Effector memory CD8-positive, alpha-beta T cell (primary cell): ENCODE data around the gene CNOT1.
"Not testable (repeated sequence)": the region's sequence is repeated elsewhere in the genome, so short reads cannot be mapped to it uniquely, and the experiment has no call there.

ENCODE experiments used
- ATAC-seq: fragments of 150-1000 bp; cut with Tn5 transposase; replicated peaks from 2 replicates; pipeline ENCODE4 v1.10.0; 2021; ENCODE audit warnings: mild to moderate bottlenecking, moderate library complexity
- DNase-seq, 3 experiments: peaks; one replicate each; pipeline ENCODE4 v3.0.0; 2021
- H3K27ac Mint-ChIP-seq, 2 donors: one replicate each; pipeline ENCODE4 v1.8.0; 2022; ENCODE audit warnings: mild to moderate bottlenecking in 2 of 2, mixed read lengths in 2 of 2, moderate library complexity in 2 of 2
- H3K27me3 Mint-ChIP-seq, 2 donors: one replicate each; pipeline ENCODE4 v1.8.0; 2022; ENCODE audit warnings: mixed read lengths in 2 of 2
- H3K36me3 Mint-ChIP-seq: one replicate; pipeline ENCODE4 v1.8.0; 2022; ENCODE audit warnings: mild to moderate bottlenecking, moderate library complexity, mixed read lengths; ENCODE audit not compliant: insufficient read depth
- H3K4me1 Mint-ChIP-seq, 2 donors: one replicate each; pipeline ENCODE4 v1.8.0; 2022; ENCODE audit warnings: low read depth in 2 of 2, mixed read lengths in 2 of 2
- H3K4me3 Mint-ChIP-seq, 2 donors: one replicate each; pipeline ENCODE4 v1.8.0; 2022; ENCODE audit warnings: mild to moderate bottlenecking in 2 of 2, mixed read lengths in 2 of 2, moderate library complexity in 2 of 2
- H3K9me3 Mint-ChIP-seq, 2 donors: one replicate each; pipeline ENCODE4 v1.8.0; 2022; ENCODE audit warnings: mixed read lengths in 2 of 2

The CNOT1 gene

DNA sequence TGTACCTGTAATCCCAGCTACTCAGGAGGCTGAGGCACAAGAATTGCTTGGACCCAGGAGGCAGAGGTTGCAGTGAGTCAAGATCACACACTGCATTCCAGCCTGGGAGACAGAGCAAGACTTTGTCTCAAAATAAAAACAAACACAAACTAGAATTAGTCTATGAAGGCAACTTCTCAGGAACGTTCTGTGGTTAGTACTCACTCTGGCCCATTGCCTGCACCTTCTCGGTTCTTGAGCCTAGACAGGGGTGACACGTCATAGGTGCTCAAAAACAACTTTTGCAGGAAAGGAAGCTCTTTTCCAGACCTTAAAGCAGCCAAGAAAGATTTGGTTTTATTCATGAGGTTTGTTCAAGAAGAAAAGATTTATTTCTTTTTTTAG, 22.3 kb upstream of the CNOT1 start:
- no peak for DNase-seq
- H3K9me3 Mint-ChIP-seq = no peaks in the 10 kb centered on the region
- H3K36me3 Mint-ChIP-seq = no peaks in the 10 kb centered on the region

DNA sequence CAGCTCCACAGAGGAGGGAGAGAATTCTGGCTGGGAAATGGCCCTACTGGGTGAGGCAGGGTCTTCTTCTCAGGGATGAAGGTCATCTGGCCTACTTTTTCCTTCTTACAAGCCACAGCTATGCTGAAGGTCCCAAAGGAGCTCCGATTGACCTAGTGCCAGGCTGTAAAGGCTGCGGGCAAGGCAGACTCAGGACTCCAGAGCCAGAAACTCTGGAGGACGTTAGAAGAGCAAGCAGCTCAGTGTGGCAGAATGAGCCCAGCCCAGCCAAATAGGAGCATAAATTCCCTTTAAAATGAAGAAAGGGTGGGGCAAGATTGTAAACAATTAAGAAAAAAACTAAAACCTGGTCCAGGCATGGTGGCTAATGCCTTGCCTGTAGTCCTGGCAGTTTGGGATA, 20.1 kb upstream of the CNOT1 start:
- Mint-ChIP-seq H3K4me3 (no peak overlapping the region), H3K9me3 (no peaks in the 10 kb centered on the region), H3K4me1 (no peaks in the 10 kb centered on the region), H3K36me3 (no peaks in the 10 kb centered on the region), H3K27ac (no peak overlapping the region), H3K27me3 (peaks cover 6 to 7% of the 10 kb centered on the region in 2 donors)
- ATAC-seq (no peak), DNase-seq (no peak)

More for the DNA sequence above, 22.3 kb upstream of the CNOT1 start:
- H3K4me1 Mint-ChIP-seq = no peaks in the 10 kb centered on the region
- H3K27ac Mint-ChIP-seq = no peak overlapping the region
- no peak overlapping the region for H3K4me3 Mint-ChIP-seq
- ATAC-seq = no peak
- peaks cover 6 to 7% of the 10 kb centered on the region in 2 donors for H3K27me3 Mint-ChIP-seq

DNA sequence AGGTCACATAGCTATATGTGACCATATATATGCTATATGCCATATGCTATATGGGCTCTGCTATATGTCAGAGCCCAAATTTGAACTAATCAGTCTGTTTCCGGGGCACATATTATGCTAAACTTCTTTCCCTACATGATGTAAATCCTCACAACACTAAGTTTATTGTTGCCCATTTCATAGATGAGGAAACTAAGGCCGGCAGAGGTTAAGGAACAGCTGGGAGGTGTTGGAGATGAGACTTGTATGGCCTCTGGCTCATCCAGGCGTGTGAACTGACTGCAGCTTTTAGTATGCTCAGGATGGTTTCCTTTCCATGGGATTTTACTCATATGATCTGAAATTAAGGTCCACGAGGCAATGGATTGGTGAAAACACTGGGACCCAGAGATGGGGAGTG, 17.5 kb upstream of the CNOT1 start:
- Mint-ChIP-seq H3K9me3 (no peaks in the 10 kb centered on the region), H3K36me3 (no peaks in the 10 kb centered on the region), H3K4me1 (no peaks in the 10 kb centered on the region), H3K27ac (no peak overlapping the region), H3K4me3 (no peak overlapping the region), H3K27me3 (no peaks in the 10 kb centered on the region)
- no peak for DNase-seq
- no peak for ATAC-seq

DNA sequence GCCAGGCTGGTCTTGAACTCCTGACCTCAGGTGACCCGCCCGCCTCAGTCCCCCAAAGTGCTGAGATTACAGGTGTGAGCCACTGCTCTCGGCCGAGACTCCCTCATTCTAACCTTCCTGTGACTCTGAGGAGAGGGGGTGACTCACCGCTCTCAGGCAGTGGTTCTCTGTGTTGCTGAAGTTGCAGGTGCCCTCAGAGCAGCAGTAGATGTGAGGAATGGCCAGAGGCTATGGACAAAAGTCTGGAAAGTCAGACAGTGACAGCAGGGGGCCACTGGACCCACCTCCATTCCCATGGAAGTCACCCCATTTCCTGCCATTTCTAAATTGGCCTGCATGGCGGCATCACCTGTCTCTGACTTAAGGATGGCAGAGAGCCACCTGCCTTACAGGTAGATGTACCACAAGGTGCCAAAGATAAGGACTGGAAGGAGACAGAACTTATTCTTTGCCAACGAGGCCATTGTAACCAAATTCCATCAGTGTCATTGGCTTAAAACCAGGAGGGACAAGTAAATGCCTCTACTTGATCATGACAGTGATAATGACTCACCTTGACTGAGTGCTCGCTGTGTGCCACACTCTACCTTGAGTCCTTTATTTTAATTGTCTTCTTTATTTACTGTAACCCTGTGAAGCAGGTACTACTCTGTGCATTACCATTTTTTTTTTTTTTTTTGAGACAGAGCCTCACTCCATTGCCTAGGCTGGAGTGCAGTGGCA, 15.3 kb upstream of the CNOT1 start:
- peaks cover 2% of the 10 kb centered on the region in 2 donors for H3K27me3 Mint-ChIP-seq
- H3K4me1 Mint-ChIP-seq = no peaks in the 10 kb centered on the region
- ATAC-seq (no peak), DNase-seq (no peak)
- no peaks in the 10 kb centered on the region for H3K36me3 Mint-ChIP-seq
- no peak overlapping the region for H3K4me3 Mint-ChIP-seq
- H3K27ac Mint-ChIP-seq = no peak overlapping the region
- no peaks in the 10 kb centered on the region for H3K9me3 Mint-ChIP-seq

DNA sequence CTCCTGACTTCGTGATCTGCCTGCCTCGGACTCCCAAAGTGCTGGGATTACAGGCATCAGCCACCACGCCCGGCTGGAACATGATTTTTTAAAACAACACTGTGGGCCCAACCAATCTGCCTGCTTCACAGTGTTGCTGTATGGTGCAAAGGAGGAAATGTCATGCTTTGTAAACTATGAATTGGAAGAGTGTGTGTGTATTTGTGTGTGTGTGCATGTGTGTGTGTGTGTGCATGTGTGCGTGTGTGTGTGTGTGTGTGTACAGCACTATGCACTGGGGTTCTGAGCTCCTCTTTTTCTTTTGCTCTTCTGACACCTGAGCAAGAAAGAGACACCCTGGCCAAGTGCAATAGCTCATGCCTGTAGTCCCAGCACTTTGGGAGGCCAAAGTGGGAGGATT, 14.5 kb upstream of the CNOT1 start:
- ATAC-seq (no peak), DNase-seq (no peak)
- Mint-ChIP-seq H3K27me3 (peaks cover 6 to 9% of the 10 kb centered on the region in 2 donors), H3K27ac (no peak overlapping the region), H3K9me3 (no peaks in the 10 kb centered on the region), H3K36me3 (no peaks in the 10 kb centered on the region), H3K4me1 (no peaks in the 10 kb centered on the region), H3K4me3 (no peak overlapping the region)

DNA sequence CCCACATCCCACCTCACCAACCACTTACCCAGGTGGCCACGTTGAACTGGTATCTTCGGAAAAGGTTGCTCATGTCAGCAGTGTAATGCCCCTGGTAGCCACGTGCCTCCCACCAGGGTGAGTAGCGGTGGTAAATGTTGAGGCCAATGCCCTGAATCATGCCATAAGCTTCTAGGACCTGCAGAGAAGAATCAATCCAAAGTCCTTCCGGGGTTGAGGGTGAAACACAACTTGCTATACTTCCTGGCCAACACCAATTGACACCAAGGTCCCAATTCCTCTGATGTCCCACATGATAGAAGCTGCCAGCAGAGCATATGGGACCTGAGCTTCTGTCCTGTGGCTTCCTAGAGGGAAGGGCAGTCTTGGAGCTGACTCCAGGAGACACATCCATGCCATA, 11.3 kb upstream of the CNOT1 start:
- H3K27me3 Mint-ChIP-seq = peaks cover 6 to 22% of the 10 kb centered on the region in 2 donors
- H3K4me1 Mint-ChIP-seq = no peaks in the 10 kb centered on the region
- peak overlapping the region in 1 of 2 donors; percentile 59 for H3K27ac Mint-ChIP-seq
- no peaks in the 10 kb centered on the region for H3K36me3 Mint-ChIP-seq
- DNase-seq = no peak
- no peaks in the 10 kb centered on the region for H3K9me3 Mint-ChIP-seq
- H3K4me3 Mint-ChIP-seq = no peak overlapping the region
- no peak for ATAC-seq

DNA sequence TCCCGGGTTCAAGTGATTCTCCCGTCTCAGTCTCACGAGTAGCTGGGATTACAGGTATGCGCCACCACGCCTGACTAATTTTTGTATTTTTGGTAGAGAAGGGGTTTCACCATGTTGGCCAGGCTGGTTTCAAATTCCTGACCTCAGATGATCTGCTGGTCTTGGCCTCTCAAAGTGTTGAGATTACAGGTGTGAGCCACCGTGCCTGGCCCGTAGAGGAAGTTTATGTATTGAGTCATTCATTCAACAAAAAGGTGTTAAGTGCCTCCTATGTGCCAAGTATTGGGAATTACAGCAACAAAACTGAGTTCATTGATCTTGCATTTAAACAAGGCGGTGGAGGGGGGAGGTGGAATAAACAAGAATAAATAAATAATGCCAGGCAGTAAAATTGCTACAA, 10.2 kb upstream of the CNOT1 start:
- no peaks in the 10 kb centered on the region for H3K9me3 Mint-ChIP-seq
- no peaks in the 10 kb centered on the region for H3K36me3 Mint-ChIP-seq
- H3K4me1 Mint-ChIP-seq = no peaks in the 10 kb centered on the region
- no peak for ATAC-seq
- H3K4me3 Mint-ChIP-seq = no peak overlapping the region
- H3K27ac Mint-ChIP-seq = peak overlapping the region in 1 of 2 donors; percentile 27
- no peak for DNase-seq
- H3K27me3 Mint-ChIP-seq = peaks cover 6 to 27% of the 10 kb centered on the region in 2 donors

DNA sequence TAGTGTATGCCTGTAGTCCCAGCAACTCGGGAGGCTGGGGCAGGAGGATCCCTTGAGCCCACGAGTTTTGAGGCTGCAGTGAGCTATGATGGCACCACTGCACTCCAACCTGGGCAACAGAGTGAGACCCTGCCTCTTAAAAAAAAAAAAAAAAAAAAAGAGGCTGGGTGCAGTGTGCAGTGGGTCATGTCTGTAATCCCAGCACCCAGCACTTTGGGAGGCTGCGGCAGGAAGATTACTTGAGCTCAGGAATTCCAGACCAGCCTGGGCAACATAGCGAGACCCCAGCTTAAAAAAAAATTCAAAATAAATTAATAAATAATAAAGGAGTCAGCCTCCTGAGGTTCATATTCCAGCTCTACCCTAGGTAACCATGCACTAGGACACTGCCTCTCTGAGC, 9.6 kb upstream of the CNOT1 start:
- DNase-seq (no peak), ATAC-seq (no peak)
- Mint-ChIP-seq H3K36me3 (no peaks in the 10 kb centered on the region), H3K4me1 (no peaks in the 10 kb centered on the region), H3K27ac (no peak overlapping the region), H3K27me3 (peaks cover 6 to 27% of the 10 kb centered on the region in 2 donors), H3K4me3 (no peak overlapping the region), H3K9me3 (no peaks in the 10 kb centered on the region)

DNA sequence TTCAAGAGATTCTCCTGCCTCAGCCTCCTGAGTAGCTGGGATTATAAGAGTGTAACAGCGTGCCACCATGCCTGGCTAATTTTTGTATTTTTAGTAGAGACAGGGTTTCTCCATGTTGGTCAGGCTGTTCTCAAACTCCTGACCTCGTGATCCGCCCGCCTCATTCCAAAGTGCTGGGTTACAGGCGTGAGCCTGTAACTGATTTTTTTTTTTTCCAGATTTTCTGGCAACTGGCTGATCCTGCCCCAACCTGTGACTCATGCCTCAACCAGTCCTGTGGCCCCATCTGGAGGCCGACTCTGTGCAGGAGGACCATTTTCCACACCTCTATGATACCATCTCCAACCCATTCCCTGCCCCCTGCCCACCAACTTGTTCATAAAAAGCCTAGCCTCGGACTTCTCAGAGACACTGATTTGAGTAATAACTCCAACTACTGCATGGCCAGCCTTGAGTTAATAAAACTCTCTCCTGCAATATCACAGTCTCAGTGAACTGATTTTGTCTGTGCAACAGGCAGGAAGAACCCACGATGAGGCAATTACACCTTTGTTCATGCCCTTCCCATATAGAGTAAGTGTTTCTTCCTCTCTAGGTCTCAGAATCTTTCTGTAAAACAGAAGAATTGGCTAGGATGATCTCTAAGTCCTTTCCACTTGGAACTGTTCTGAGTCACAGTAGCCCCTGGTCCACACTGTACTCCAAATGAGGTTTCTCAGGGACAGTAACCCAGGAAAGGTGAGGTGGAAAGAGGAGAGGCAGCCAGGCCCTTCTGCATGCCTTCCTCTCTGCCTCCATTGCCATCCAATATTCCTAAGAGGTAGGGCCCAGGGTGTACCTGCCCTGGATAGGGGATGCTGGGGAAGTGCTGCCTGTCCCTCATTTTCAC, 8.8 kb upstream of the CNOT1 start:
- no peak overlapping the region for H3K27ac Mint-ChIP-seq
- H3K27me3 Mint-ChIP-seq = peaks cover 6 to 27% of the 10 kb centered on the region in 2 donors
- no peaks in the 10 kb centered on the region for H3K9me3 Mint-ChIP-seq
- no peaks in the 10 kb centered on the region for H3K36me3 Mint-ChIP-seq
- H3K4me1 Mint-ChIP-seq = no peaks in the 10 kb centered on the region
- no peak overlapping the region for H3K4me3 Mint-ChIP-seq
- ATAC-seq (no peak), DNase-seq (no peak)

DNA sequence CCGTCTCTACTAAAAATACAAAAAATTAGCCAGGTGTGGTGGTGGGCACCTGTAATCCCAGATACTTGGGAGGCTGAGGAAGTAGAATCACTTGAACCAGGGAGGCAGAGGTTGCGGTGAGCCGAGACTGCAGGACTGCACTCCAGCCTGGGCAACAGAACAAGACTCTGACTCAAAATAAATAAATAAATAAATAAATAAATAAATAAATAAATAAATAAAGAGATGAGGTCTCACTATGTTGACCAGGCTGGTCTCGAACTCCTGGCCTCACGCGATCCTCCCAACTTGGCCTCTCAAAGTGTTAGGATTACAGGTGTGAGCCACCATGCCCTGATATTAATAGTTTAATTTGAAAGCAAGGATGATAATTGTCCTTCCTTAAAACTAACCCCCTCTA, 7.4 kb upstream of the CNOT1 start:
- not testable (repeated sequence) for H3K4me1 Mint-ChIP-seq, H3K36me3 Mint-ChIP-seq, H3K9me3 Mint-ChIP-seq, H3K27ac Mint-ChIP-seq, ATAC-seq, DNase-seq, H3K4me3 Mint-ChIP-seq
- peaks cover 6 to 27% of the 10 kb centered on the region in 2 donors for H3K27me3 Mint-ChIP-seq

DNA sequence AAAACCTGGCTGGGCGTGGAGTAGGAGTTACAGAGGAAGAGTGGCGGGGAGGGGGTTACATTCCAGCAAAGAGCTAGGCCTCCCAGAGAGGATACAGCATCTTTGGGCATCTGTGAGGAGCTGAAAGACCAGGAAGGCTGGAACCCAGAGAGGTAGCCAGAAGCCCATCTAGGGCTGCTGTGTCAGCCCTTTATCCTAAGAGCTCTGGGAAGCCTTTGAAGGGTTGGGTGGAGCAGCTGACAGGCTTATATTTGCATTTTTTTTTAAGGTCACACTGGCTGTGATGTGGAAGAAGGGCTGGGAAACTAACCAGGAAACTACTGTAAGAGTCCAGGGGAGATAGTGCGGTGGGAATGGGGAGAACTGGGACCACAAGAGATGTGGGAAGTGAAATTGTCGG, 6.8 kb upstream of the CNOT1 start:
- H3K4me3 Mint-ChIP-seq = no peak overlapping the region
- DNase-seq = no peak
- ATAC-seq = no peak
- no peaks in the 10 kb centered on the region for H3K9me3 Mint-ChIP-seq
- peaks cover under 1% of the 10 kb centered on the region for H3K36me3 Mint-ChIP-seq
- no peak overlapping the region for H3K27ac Mint-ChIP-seq
- no peaks in the 10 kb centered on the region for H3K4me1 Mint-ChIP-seq
- peaks cover 6 to 27% of the 10 kb centered on the region in 2 donors for H3K27me3 Mint-ChIP-seq

DNA sequence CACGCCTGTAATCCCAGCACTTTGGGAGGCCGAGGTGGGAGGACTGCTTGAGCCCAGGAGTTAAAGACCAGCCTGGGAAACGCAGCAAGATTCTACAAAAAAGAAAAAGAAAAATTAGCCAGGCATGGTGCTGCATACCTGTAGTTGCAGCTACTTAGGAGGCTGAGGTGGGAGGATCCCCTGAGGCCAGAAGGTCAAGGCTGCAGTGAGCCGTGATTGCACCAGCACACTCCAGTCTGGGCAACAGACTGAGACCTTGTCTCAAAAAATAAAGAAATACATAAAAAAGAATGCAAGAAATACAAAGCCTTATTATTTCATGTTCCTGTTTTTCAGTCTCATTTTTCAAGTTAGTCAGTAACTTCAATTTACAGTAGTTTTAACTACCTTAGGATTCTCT, 5.9 kb upstream of the CNOT1 start:
- no peak overlapping the region for H3K4me3 Mint-ChIP-seq
- no peak overlapping the region for H3K27ac Mint-ChIP-seq
- no peaks in the 10 kb centered on the region for H3K9me3 Mint-ChIP-seq
- H3K4me1 Mint-ChIP-seq = peaks cover 2 to 3% of the 10 kb centered on the region in 2 donors
- DNase-seq (no peak), ATAC-seq (no peak)
- H3K36me3 Mint-ChIP-seq = peaks cover 10% of the 10 kb centered on the region
- H3K27me3 Mint-ChIP-seq = peaks cover 6 to 27% of the 10 kb centered on the region in 2 donors

DNA sequence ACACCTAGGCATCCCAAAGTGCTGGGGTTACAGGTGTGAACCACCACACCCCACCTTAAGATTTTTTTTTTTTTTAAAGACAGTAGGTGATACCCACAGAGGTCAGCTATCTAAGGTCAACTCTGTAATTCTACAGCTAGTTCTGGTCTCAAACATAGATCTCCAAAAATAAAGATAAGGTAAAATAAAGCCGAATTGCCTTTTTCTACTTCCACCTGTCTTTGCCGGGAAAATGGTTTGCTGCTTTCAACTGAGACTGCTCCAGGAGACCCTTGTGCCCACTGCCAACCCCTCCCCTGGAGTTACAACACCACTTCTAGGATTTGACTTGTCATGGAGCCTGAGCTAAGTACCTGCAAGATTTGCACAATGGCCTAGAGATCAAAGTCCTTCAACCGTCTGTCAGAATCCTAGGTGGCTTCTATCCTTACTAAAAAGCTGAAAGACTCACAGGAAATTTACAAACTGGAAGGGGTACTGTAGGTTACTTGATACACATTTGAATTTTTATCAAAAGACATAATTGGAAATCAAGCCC, 4.7 kb upstream of the CNOT1 start:
- ATAC-seq = no peak

More for the DNA sequence above, 4.7 kb upstream of the CNOT1 start:
- peaks cover 0 to 20% of the 10 kb centered on the region in 2 donors for H3K27me3 Mint-ChIP-seq
- H3K36me3 Mint-ChIP-seq = peaks cover 22% of the 10 kb centered on the region
- no peak overlapping the region for H3K27ac Mint-ChIP-seq
- no peaks in the 10 kb centered on the region for H3K9me3 Mint-ChIP-seq
- no peak for DNase-seq
- H3K4me3 Mint-ChIP-seq = no peak overlapping the region
- H3K4me1 Mint-ChIP-seq = peaks cover 12% of the 10 kb centered on the region in 2 donors
